ENCODE results near the gene DISC1.

Gene DISC1

GRCh38 chr1:231808990-231809389, 182.4 kb downstream of the DISC1 start:
- no peaks in the 10 kb centered on the region for H3K27me3 ChIP-seq (ENCODE audit: low read length)
- no peak overlapping the region for H2AFZ ChIP-seq (ENCODE audit: low read depth, low read length, severe bottlenecking)
- H3K4me2 ChIP-seq (ENCODE audit: low read depth, low read length, poor library complexity, severe bottlenecking), result no peak overlapping the region
- H4K20me1 ChIP-seq (ENCODE audit: low read depth, low read length), result no peaks in the 10 kb centered on the region
- H3K9me3 ChIP-seq (ENCODE audit: insufficient read depth, low read length), result no peaks in the 10 kb centered on the region
- H3K79me2 ChIP-seq (ENCODE audit: insufficient read depth, low read length), result no peaks in the 10 kb centered on the region
- no peak overlapping the region for H3K4me3 ChIP-seq (ENCODE audit: insufficient read depth, low read length, poor library complexity, severe bottlenecking)
- no peak overlapping the region for H3K27ac ChIP-seq (ENCODE audit: low read depth, low read length)
- no peaks in the 10 kb centered on the region for H3F3A ChIP-seq (ENCODE audit: insufficient read depth)
- TF ChIP-seq EZH2phosphoT487 (conservative IDR thresholded peaks at IDR 0.05; ENCODE audit: low read length), result no peak
- TF ChIP-seq, protein P1, sequence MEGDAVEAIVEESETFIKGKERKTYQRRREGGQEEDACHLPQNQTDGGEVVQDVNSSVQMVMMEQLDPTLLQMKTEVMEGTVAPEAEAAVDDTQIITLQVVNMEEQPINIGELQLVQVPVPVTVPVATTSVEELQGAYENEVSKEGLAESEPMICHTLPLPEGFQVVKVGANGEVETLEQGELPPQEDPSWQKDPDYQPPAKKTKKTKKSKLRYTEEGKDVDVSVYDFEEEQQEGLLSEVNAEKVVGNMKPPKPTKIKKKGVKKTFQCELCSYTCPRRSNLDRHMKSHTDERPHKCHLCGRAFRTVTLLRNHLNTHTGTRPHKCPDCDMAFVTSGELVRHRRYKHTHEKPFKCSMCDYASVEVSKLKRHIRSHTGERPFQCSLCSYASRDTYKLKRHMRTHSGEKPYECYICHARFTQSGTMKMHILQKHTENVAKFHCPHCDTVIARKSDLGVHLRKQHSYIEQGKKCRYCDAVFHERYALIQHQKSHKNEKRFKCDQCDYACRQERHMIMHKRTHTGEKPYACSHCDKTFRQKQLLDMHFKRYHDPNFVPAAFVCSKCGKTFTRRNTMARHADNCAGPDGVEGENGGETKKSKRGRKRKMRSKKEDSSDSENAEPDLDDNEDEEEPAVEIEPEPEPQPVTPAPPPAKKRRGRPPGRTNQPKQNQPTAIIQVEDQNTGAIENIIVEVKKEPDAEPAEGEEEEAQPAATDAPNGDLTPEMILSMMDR (IDR thresholded peaks at IDR 0.05; ENCODE audit: insufficient read depth, low read length, poor library complexity, severe bottlenecking), result no peak
- H3K9ac ChIP-seq (ENCODE audit: low read length), result no peak overlapping the region
- H3K9me2 ChIP-seq (replicated peaks; ENCODE audit: insufficient read depth, low read length), result no peaks in the 10 kb centered on the region
- no peaks in the 10 kb centered on the region for H3K36me3 ChIP-seq (ENCODE audit: low read length)

- no peak overlapping the region for H3K9ac ChIP-seq (ENCODE audit: low read length)
- H3K36me3 ChIP-seq (ENCODE audit: low read length), result no peaks in the 10 kb centered on the region
- no peaks in the 10 kb centered on the region for H4K20me1 ChIP-seq (ENCODE audit: low read depth, low read length)
- H3K27ac ChIP-seq (ENCODE audit: low read depth, low read length), result no peak overlapping the region
- H3F3A ChIP-seq (ENCODE audit: insufficient read depth), result no peaks in the 10 kb centered on the region
- no peak overlapping the region for H3K4me2 ChIP-seq (ENCODE audit: low read depth, low read length, poor library complexity, severe bottlenecking)
- no peak overlapping the region for H2AFZ ChIP-seq (ENCODE audit: low read depth, low read length, severe bottlenecking)
- H3K27me3 ChIP-seq (ENCODE audit: low read length), result no peaks in the 10 kb centered on the region
- no peak overlapping the region for H3K4me3 ChIP-seq (ENCODE audit: insufficient read depth, low read length, poor library complexity, severe bottlenecking)
- H3K9me2 ChIP-seq (replicated peaks; ENCODE audit: insufficient read depth, low read length), result no peaks in the 10 kb centered on the region
- H3K79me2 ChIP-seq (ENCODE audit: insufficient read depth, low read length), result no peaks in the 10 kb centered on the region
- TF ChIP-seq, protein P1 (IDR thresholded peaks at IDR 0.05; ENCODE audit: insufficient read depth, low read length, poor library complexity, severe bottlenecking), result no peak
- no peak for TF ChIP-seq EZH2phosphoT487 (conservative IDR thresholded peaks at IDR 0.05; ENCODE audit: low read length)
- no peaks in the 10 kb centered on the region for H3K9me3 ChIP-seq (ENCODE audit: insufficient read depth, low read length)
These were observed 183.8 kb downstream of the DISC1 start for GRCh38 chr1:231810415-231810814.

DNA sequence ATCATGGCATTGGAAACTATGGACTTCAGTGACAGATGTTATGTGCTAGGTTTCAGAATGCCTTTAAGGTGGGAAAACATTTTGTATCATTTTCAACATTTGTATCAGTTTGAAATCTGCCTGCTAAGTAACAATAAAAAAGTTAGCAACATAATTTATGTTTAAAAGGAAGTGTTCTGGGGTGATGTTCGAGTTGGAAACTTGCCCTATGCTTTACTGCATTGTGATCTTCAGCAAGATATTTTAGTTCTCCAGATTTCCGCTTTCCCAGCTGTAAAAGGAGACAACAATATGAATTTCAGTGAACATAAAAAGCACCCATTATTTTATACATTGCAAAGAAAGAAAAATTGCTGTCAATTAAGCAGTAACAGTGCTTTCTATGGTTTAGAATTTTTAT, 187.4 kb downstream of the DISC1 start:
- Histone ChIP-seq H3K9me3 (ENCODE audit: insufficient read depth, low read length) (no peaks in the 10 kb centered on the region), H3K9ac (ENCODE audit: low read length) (no peak overlapping the region), H3K27me3 (ENCODE audit: low read length) (no peaks in the 10 kb centered on the region), H3K4me2 (ENCODE audit: low read depth, low read length, poor library complexity, severe bottlenecking) (no peak overlapping the region), H3K4me3 (ENCODE audit: insufficient read depth, low read length, poor library complexity, severe bottlenecking) (no peak overlapping the region), H3K9me2 (replicated peaks; ENCODE audit: insufficient read depth, low read length) (no peaks in the 10 kb centered on the region), H3K27ac (ENCODE audit: low read depth, low read length) (no peak overlapping the region), H4K20me1 (ENCODE audit: low read depth, low read length) (no peaks in the 10 kb centered on the region), H3K79me2 (ENCODE audit: insufficient read depth, low read length) (no peaks in the 10 kb centered on the region), H3F3A (ENCODE audit: insufficient read depth) (no peaks in the 10 kb centered on the region), H2AFZ (ENCODE audit: low read depth, low read length, severe bottlenecking) (no peak overlapping the region), H3K36me3 (ENCODE audit: low read length) (no peaks in the 10 kb centered on the region)
- no peak for TF ChIP-seq EZH2phosphoT487 (conservative IDR thresholded peaks at IDR 0.05; ENCODE audit: low read length)
- TF ChIP-seq, protein P1 (IDR thresholded peaks at IDR 0.05; ENCODE audit: insufficient read depth, low read length, poor library complexity, severe bottlenecking), result no peak
